Spleen (tissue), 7 donors: Measurements from ENCODE around the gene MBD2.

Experiments
- POLR2A ChIP-seq, 3 donors: fragments of 450-650 bp; IDR thresholded peaks; one replicate each; pipeline ENCODE4 v1.5.1; 2017; ENCODE audit warnings: antibody characterized with exemption in 3 of 3, mild to moderate bottlenecking in 1 of 3
- TF ChIP-seq, protein P1 (sequence below), 11 experiments: fragments of 200-600 bp in 7 of 11; fragments of 450-650 bp in 4 of 11; sonication (generic) in 4 of 11; IDR thresholded peaks in 8 of 11; conservative IDR thresholded peaks in 3 of 11; 1 replicate in 7 of 11; 2 replicates in 4 of 11; pipeline versions ENCODE4 v1.4.0 to v1.8.0; 2016 to 2021; ENCODE audit warnings: antibody characterized with exemption in 11 of 11, inconsistent platforms in 4 of 11, mild to moderate bottlenecking in 1 of 11
- donor health status: DM: no; HTN: no; CAD: no; lungs with moderate emphysema.
- donor health status: DM: no; HTN: no; CAD: no.
- donor health status: DM: no; HTN: no; CAD: no.

DNA sequence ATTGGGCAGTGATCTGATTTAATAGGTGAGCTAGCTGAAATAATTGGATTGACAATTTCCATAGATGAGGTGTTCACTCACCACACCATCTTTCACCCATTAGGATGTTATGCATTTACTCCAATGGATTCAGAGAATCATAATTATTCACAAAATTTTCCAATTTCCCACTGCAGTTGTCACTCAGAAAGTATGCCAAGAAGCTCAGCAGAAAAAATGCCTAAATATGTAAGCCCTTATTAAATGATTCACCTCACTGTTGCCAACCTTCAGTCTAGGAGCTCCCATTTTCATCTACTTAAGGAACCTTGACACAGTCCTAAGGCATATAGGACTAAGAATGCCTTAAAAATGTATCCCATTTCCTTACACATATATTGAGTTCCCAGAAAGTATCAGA, 94.3 kb downstream of the MBD2 start:
- TF ChIP-seq, protein P1, sequence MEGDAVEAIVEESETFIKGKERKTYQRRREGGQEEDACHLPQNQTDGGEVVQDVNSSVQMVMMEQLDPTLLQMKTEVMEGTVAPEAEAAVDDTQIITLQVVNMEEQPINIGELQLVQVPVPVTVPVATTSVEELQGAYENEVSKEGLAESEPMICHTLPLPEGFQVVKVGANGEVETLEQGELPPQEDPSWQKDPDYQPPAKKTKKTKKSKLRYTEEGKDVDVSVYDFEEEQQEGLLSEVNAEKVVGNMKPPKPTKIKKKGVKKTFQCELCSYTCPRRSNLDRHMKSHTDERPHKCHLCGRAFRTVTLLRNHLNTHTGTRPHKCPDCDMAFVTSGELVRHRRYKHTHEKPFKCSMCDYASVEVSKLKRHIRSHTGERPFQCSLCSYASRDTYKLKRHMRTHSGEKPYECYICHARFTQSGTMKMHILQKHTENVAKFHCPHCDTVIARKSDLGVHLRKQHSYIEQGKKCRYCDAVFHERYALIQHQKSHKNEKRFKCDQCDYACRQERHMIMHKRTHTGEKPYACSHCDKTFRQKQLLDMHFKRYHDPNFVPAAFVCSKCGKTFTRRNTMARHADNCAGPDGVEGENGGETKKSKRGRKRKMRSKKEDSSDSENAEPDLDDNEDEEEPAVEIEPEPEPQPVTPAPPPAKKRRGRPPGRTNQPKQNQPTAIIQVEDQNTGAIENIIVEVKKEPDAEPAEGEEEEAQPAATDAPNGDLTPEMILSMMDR (IDR thresholded peaks at IDR 0.05 in 8 of 11, conservative IDR thresholded peaks at IDR 0.05 in 3 of 11), result no peak
- no peak for TF ChIP-seq POLR2A (IDR thresholded peaks at IDR 0.05)
